Neural cell (in vitro differentiated cells): ENCODE measurements around the gene LHX2. TPM values are rescaled to one million over a fixed set of nuclear protein-coding genes. Genes with fewer than 3 reads are reported as not detected.

Source experiments
- H2AFZ ChIP-seq: fragments of 200-600, 300-800 bp; sonication (generic), shearing (Covaris generic); 2 replicates; pipeline ENCODE4 v1.6.0; 2014; ENCODE audit warnings: low read depth, mild to moderate bottlenecking, antibody characterized with exemption, low read length, moderate library complexity
- H3F3A ChIP-seq: fragments of 200-600 bp; shearing (Covaris generic); 2 replicates; pipeline ENCODE4 v1.6.1; 2016; ENCODE audit warnings: mild to moderate bottlenecking, moderate library complexity, mixed read lengths, antibody characterized with exemption, low read length; ENCODE audit not compliant: insufficient read depth, poor library complexity, severe bottlenecking
- H3K27ac ChIP-seq: fragments of 200-600, 300-800 bp; sonication (generic), shearing (Covaris generic); 2 replicates; pipeline ENCODE4 v1.5.1; 2014; ENCODE audit warnings: mild to moderate bottlenecking, low read length, moderate library complexity
- H3K27me3 ChIP-seq: fragments of 300-800, 200-600 bp; sonication (generic), shearing (Covaris generic); 2 replicates; pipeline ENCODE4 v1.6.0; 2014; ENCODE audit warnings: mild to moderate bottlenecking, low read depth, low read length, moderate library complexity; ENCODE audit not compliant: insufficient read depth
- H3K36me3 ChIP-seq: fragments of 300-800, 200-600 bp; sonication (generic), shearing (Covaris generic); 2 replicates; pipeline ENCODE4 v1.5.1; 2014; ENCODE audit warnings: mild to moderate bottlenecking, antibody characterized with exemption, low read length, moderate library complexity; ENCODE audit not compliant: insufficient read depth
- H3K4me2 ChIP-seq: fragments of 300-800, 200-600 bp; sonication (generic), shearing (Covaris generic); 2 replicates; pipeline ENCODE4 v1.6.0; 2014; ENCODE audit warnings: mild to moderate bottlenecking, low read length
- H3K4me3 ChIP-seq: fragments of 300-800, 200-600 bp; sonication (generic), shearing (Covaris generic); 2 replicates; pipeline ENCODE4 v1.5.1; 2014; ENCODE audit warnings: mild to moderate bottlenecking, low read length, moderate library complexity
- H3K79me2 ChIP-seq: fragments of 200-600 bp; shearing (Covaris generic); replicated peaks from 2 replicates; pipeline ENCODE4 v1.6.0; 2014; ENCODE audit warnings: mild to moderate bottlenecking, low read length, moderate library complexity; ENCODE audit not compliant: insufficient read depth
- H3K9ac ChIP-seq: fragments of 300-800, 200-600 bp; sonication (generic), shearing (Covaris generic); 2 replicates; pipeline ENCODE4 v1.6.1; 2016; ENCODE audit warnings: mild to moderate bottlenecking, low read length, mixed read lengths
- H3K9me2 ChIP-seq: fragments of 200-600 bp; shearing (Covaris generic); 2 replicates; pipeline ENCODE4 v1.6.1; 2016; ENCODE audit warnings: mild to moderate bottlenecking, low read length, mixed read lengths; ENCODE audit not compliant: insufficient read depth
- H3K9me3 ChIP-seq: fragments of 200-600, 300-800 bp; sonication (generic), shearing (Covaris generic); 2 replicates; pipeline ENCODE4 v1.6.1; 2016; ENCODE audit warnings: mild to moderate bottlenecking, mixed run types, low read length, moderate library complexity, mixed read lengths
- H4K20me1 ChIP-seq: fragments of 200-600 bp; shearing (Covaris generic); 2 replicates; pipeline ENCODE4 v1.6.1; 2016; ENCODE audit warnings: mild to moderate bottlenecking, mixed run types; ENCODE audit not compliant: insufficient read depth
- CTCF ChIP-seq: fragments of 450-650 bp; IDR thresholded peaks from 2 replicates; pipeline ENCODE4 v1.5.1; 2014; ENCODE audit warnings: antibody characterized with exemption, mild to moderate bottlenecking, moderate library complexity; ENCODE audit not compliant: poor library complexity, severe bottlenecking
- EP300 ChIP-seq: fragments of 450-650 bp; conservative IDR thresholded peaks from 2 replicates; pipeline ENCODE4 v1.6.1; 2014; ENCODE audit warnings: antibody characterized with exemption, mild to moderate bottlenecking, moderate library complexity; ENCODE audit not compliant: poor library complexity, severe bottlenecking
- EZH2 ChIP-seq: fragments of 200-600, 300-800 bp; shearing (Covaris generic), sonication (generic); IDR thresholded peaks from 2 replicates; pipeline ENCODE4 v1.6.1; 2014; ENCODE audit warnings: antibody characterized with exemption, low read length, borderline replicate concordance, mild to moderate bottlenecking; ENCODE audit not compliant: insufficient read depth, poor library complexity, severe bottlenecking
- MXI1 ChIP-seq: fragments of 450-650 bp; conservative IDR thresholded peaks from 2 replicates; pipeline ENCODE4 v1.6.1; 2014; ENCODE audit warnings: antibody characterized with exemption, mild to moderate bottlenecking; ENCODE audit not compliant: poor library complexity, severe bottlenecking
- POLR2AphosphoS5 ChIP-seq: IDR thresholded peaks from 2 replicates; pipeline ENCODE4 v1.6.1; 2012
- RAD21 ChIP-seq: fragments of 450-650 bp; conservative IDR thresholded peaks from 2 replicates; pipeline ENCODE4 v1.6.1; 2014; ENCODE audit warnings: antibody characterized with exemption, mild to moderate bottlenecking, moderate library complexity
- REST ChIP-seq: IDR thresholded peaks from 2 replicates; pipeline ENCODE4 v1.6.1; 2012; ENCODE audit warnings: borderline replicate concordance
- SMC3 ChIP-seq: fragments of 450-650 bp; conservative IDR thresholded peaks from 2 replicates; pipeline ENCODE4 v1.6.1; 2014; ENCODE audit warnings: antibody characterized with exemption, mild to moderate bottlenecking, moderate library complexity; ENCODE audit not compliant: poor library complexity
- TAF1 ChIP-seq: IDR thresholded peaks from 2 replicates; pipeline ENCODE4 v1.6.1; 2012; ENCODE audit warnings: low read depth
- polyA plus RNA-seq: library from polyadenylated mRNA; depleted of rRNA; stranded (reverse); fragments of >200 nt; gene quantifications from 2 replicates; pipeline ENCODE4 v1.2.3, GENCODE V29; 2014

Gene LHX2
- polyA plus RNA-seq, 1 donor from 2014 or later = 3.6 TPM

GRCh38 chr9:124013309-124014210, 2.0 kb downstream of the LHX2 start (continued):
- TF ChIP-seq MXI1 (no peak), EZH2 (no peak)

DNA sequence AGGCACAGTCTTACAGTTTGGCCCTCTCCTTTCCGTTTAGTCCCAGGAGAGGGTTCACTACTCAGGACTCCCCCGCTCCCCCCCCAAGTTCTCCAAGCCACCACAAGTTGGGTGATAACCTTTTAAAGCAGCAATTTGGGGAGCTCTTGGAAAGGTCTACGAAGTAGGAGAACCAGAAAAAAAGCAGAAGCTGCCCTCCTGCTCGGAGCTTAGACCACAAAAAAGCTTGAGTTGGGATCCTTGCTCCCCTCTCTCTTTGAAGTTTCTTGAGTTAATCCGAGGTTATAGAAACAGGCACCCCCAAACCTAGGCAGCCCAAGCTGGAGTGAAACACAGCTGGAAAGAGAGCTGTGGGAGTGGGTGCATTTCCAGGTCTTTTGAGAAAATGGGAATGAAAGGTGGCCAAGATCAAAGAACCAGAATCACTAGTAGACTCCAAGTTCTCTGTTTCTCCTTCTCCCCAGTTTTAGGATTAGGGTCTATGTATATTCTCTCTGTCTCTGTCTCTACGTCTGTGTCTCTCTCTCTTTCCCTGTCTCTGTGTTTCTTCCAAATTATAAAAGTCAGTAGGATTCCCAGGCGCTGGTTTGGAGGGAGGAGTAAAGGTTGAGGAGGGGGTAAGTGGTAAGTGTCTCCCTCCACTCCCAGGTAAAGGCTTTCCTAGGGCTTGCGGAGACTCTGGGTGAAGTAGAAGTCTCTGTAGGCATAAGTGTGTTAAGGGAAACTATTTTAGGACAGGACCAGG, 2.8 kb downstream of the LHX2 start:
- no peaks in the 10 kb centered on the region for H3K9me3 ChIP-seq
- H3K9ac ChIP-seq = no peak overlapping the region
- H3F3A ChIP-seq = peaks cover 7% of the 10 kb centered on the region
- H3K4me2 ChIP-seq = no peak overlapping the region
- no peak overlapping the region for H3K27ac ChIP-seq
- no peak overlapping the region for H2AFZ ChIP-seq
- no peak overlapping the region for H3K4me3 ChIP-seq
- no peaks in the 10 kb centered on the region for H3K36me3 ChIP-seq
- peaks cover 92% of the 10 kb centered on the region for H3K79me2 ChIP-seq
- no peaks in the 10 kb centered on the region for H4K20me1 ChIP-seq
- H3K9me2 ChIP-seq = no peaks in the 10 kb centered on the region
- no peak for TF ChIP-seq POLR2AphosphoS5
- no peak for TF ChIP-seq TAF1
- no peak for TF ChIP-seq EP300
- TF ChIP-seq CTCF = no peak
- no peak for TF ChIP-seq MXI1
- TF ChIP-seq REST = no peak
- TF ChIP-seq EZH2 = no peak
- no peak for TF ChIP-seq RAD21
- TF ChIP-seq SMC3 = no peak
- H3K27me3 ChIP-seq = peaks cover 87% of the 10 kb centered on the region
